HepG2 (cell line): ENCODE results near the gene RNF13. TPM values are rescaled to one million over a fixed set of nuclear protein-coding genes. Genes with fewer than 3 reads are reported as not detected.

Source experiments
- ARNT2 ChIP-seq: sonication (generic); formaldehyde crosslinking; IDR thresholded peaks from 2 replicates; pipeline ENCODE4 v1.8.0; 2022; ENCODE audit warnings: mild to moderate bottlenecking, low read depth, missing genetic modification reagents, moderate library complexity
- ATF7-NPFF ChIP-seq: sonication (generic); formaldehyde crosslinking; IDR thresholded peaks from 2 replicates; pipeline ENCODE4 v1.8.1; 2023; ENCODE audit warnings: mild to moderate bottlenecking, low read depth, missing genetic modification reagents, moderate library complexity
- HDAC6 ChIP-seq: fragments of 200-600 bp; sonication (generic); IDR thresholded peaks from 2 replicates; pipeline ENCODE4 v1.7.0; 2017; ENCODE audit warnings: mild to moderate bottlenecking, antibody characterized with exemption, low read length, low read depth
- KLF11 ChIP-seq: IDR thresholded peaks from 2 replicates; pipeline ENCODE4 v1.6.1; 2016; ENCODE audit warnings: missing compliant biosample characterization
- MAFG ChIP-seq: sonication (generic); formaldehyde crosslinking; IDR thresholded peaks from 2 replicates; pipeline ENCODE4 v1.5.1; 2020; ENCODE audit warnings: mild to moderate bottlenecking, missing genetic modification reagents
- RARA ChIP-seq: IDR thresholded peaks from 2 replicates; pipeline ENCODE4 v1.6.1; 2016; ENCODE audit warnings: missing genetic modification reagents, missing compliant biosample characterization
- RARG ChIP-seq: sonication (generic); formaldehyde crosslinking; IDR thresholded peaks from 2 replicates; pipeline ENCODE4 v1.4.0; 2020; ENCODE audit warnings: low read depth, mild to moderate bottlenecking, missing genetic modification reagents
- RCOR2 ChIP-seq: IDR thresholded peaks from 2 replicates; pipeline ENCODE4 v1.6.1; 2016; ENCODE audit warnings: missing biosample characterization, missing genetic modification reagents
- RNF2 ChIP-seq: fragments of 450-650 bp; conservative IDR thresholded peaks from 2 replicates; pipeline ENCODE4 v1.6.1; 2016; ENCODE audit warnings: low read depth
- SIX1 ChIP-seq: sonication (generic); formaldehyde crosslinking; IDR thresholded peaks from 2 replicates; pipeline ENCODE4 v1.4.0; 2020; ENCODE audit warnings: missing genetic modification reagents, borderline replicate concordance
- SP5 ChIP-seq: IDR thresholded peaks from 2 replicates; pipeline ENCODE4 v1.6.1; 2016; ENCODE audit warnings: low read depth, borderline replicate concordance
- THAP7 ChIP-seq: sonication (generic); formaldehyde crosslinking; IDR thresholded peaks from 2 replicates; pipeline ENCODE4 v1.8.1; 2023; ENCODE audit warnings: mild to moderate bottlenecking, missing genetic modification reagents
- ZBTB7B ChIP-seq: sonication (generic); formaldehyde crosslinking; IDR thresholded peaks from 2 replicates; pipeline ENCODE4 v1.4.0; 2020; ENCODE audit warnings: missing genetic modification reagents
- ZC3H4 ChIP-seq: sonication (generic); formaldehyde crosslinking; IDR thresholded peaks from 2 replicates; pipeline ENCODE4 v1.4.0; 2020; ENCODE audit warnings: missing genetic modification reagents, borderline replicate concordance
- ZGPAT ChIP-seq: IDR thresholded peaks from 2 replicates; pipeline ENCODE4 v1.6.1; 2016; ENCODE audit warnings: mild to moderate bottlenecking
- ZNF24 ChIP-seq: fragments of 450-650 bp; IDR thresholded peaks from 2 replicates; pipeline ENCODE4 v1.6.1; 2017; ENCODE audit warnings: antibody characterized with exemption, mild to moderate bottlenecking
- ZNF280B ChIP-seq: sonication (generic); formaldehyde crosslinking; IDR thresholded peaks from 2 replicates; pipeline ENCODE4 v1.5.0; 2020; ENCODE audit warnings: missing genetic modification reagents, mild to moderate bottlenecking, borderline replicate concordance
- ZNF451 ChIP-seq: sonication (generic); formaldehyde crosslinking; IDR thresholded peaks from 2 replicates; pipeline ENCODE4 v1.5.0; 2020; ENCODE audit warnings: mild to moderate bottlenecking, missing genetic modification reagents
- ZNF556 ChIP-seq: sonication (generic); formaldehyde crosslinking; IDR thresholded peaks from 2 replicates; pipeline ENCODE4 v1.4.0; 2020; ENCODE audit warnings: mild to moderate bottlenecking, missing genetic modification reagents, borderline replicate concordance
- ZNF607 ChIP-seq: sonication (generic); formaldehyde crosslinking; IDR thresholded peaks from 2 replicates; pipeline ENCODE4 v1.5.1; 2020; ENCODE audit warnings: missing genetic modification reagents, mild to moderate bottlenecking, borderline replicate concordance
- ZSCAN31 ChIP-seq: sonication (generic); formaldehyde crosslinking; IDR thresholded peaks from 2 replicates; pipeline ENCODE4 v1.5.0; 2020; ENCODE audit warnings: low read depth, mild to moderate bottlenecking, missing genetic modification reagents
- polyA plus RNA-seq, 8 experiments: library from polyadenylated mRNA; depleted of rRNA in 3 of 8; stranded (reverse) in 7 of 8; unstranded in 1 of 8; fragments of >200 nt; fragmentation: Illumina TruSeq in 4 of 8; extraction: Trizol in 4 of 8; gene quantifications; 2 replicates each; pipeline versions ENCODE4 v1.2.1 to v1.2.3, GENCODE V29; 2011 to 2016; ENCODE audit warnings: low read depth in 4 of 8, missing spikeins in 1 of 8, mixed read lengths in 1 of 8; ENCODE audit not compliant: insufficient read depth in 1 of 8
- total RNA-seq, 5 experiments: library from RNA; depleted of rRNA; stranded (reverse); fragments of >200 nt; fragmentation: Illumina TruSeq; extraction: Trizol; gene quantifications; 2 replicates each; pipeline ENCODE4 v1.2.3, GENCODE V29; 2016; ENCODE audit warnings: low read depth in 1 of 5
- TF ChIP-seq, protein P1 (sequence below): sonication (generic); formaldehyde crosslinking; IDR thresholded peaks from 2 replicates; pipeline ENCODE4 v1.5.0; 2020; ENCODE audit warnings: missing genetic modification reagents
- TF ChIP-seq, protein P2 (sequence below): sonication (generic); formaldehyde crosslinking; IDR thresholded peaks from 2 replicates; pipeline ENCODE4 v1.5.0; 2020; ENCODE audit warnings: missing genetic modification reagents, mild to moderate bottlenecking, borderline replicate concordance
- TF ChIP-seq, protein P3 (sequence below): IDR thresholded peaks from 2 replicates; pipeline ENCODE4 v1.6.1; 2016; ENCODE audit warnings: low read depth

RNF13 gene
- total and polyA plus RNA-seq, 2 of the 13 experiments (the other 11 are each of a cell fraction or from before 2014, with no cell fraction given), result 39.8 to 46.0 TPM

DNA sequence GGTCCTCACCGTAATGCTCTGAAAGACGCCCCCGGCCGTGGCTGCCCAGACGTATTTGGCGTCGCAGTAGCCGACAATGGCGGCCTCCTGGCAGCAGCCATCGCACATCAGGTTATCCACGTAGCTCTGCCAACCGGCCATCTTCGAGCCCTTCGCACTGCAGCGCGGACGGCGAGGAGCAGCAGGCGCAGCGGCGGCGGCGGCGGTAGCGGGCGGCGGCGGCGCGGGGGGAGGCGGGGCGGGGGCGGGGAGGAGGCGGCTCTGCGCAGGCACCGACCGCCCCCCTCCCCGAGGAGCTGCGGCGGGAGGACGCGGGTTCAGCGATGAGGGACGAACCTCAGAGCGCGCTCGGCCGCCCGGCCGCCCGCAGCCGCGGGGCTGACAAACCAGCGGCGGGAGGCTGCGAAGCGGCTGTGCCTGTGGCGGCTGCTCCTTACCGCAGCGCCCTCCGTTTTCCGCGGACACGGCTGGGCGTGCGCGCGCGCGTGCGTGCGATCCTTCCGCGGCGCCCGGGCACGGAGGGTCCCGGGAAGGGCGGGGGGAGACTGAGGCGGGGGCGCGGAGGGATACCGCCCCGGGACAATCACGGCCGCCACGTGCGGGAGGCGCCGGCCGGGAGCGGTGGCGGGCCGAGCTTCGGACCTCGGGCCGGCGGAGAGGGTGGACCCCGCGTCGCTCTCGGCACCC lies 157.8 kb downstream of the RNF13 start, which contains the start of gene PFN2 (continued):
- TF ChIP-seq SP5, result no peak
- no peak for TF ChIP-seq ZC3H4 (CRISPR knock-in tag)
- TF ChIP-seq ZNF24, result peak; percentile 8; the same call in 1 of the 2 replicates
- TF ChIP-seq ZBTB7B (CRISPR knock-in tag), result peak; percentile 68; the same call in 1 of the 2 replicates
- TF ChIP-seq ZNF451 (CRISPR knock-in tag), result peak; percentile 66; the same call in 1 of the 2 replicates
- TF ChIP-seq SIX1 (CRISPR knock-in tag), result no peak
- TF ChIP-seq THAP7 (CRISPR knock-in tag), result no peak
- TF ChIP-seq ZNF607 (CRISPR knock-in tag), result peak; percentile 88
- TF ChIP-seq RCOR2 (CRISPR knock-in tag), result no peak
- no peak for TF ChIP-seq ZNF280B (CRISPR knock-in tag)
- TF ChIP-seq ATF7-NPFF, result peak; percentile 93
- TF ChIP-seq, protein P1, sequence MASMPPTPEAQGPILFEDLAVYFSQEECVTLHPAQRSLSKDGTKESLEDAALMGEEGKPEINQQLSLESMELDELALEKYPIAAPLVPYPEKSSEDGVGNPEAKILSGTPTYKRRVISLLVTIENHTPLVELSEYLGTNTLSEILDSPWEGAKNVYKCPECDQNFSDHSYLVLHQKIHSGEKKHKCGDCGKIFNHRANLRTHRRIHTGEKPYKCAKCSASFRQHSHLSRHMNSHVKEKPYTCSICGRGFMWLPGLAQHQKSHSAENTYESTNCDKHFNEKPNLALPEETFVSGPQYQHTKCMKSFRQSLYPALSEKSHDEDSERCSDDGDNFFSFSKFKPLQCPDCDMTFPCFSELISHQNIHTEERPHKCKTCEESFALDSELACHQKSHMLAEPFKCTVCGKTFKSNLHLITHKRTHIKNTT (CRISPR knock-in tag), result no peak
- peak; percentile 88 for TF ChIP-seq RNF2
- peak; percentile 93 for TF ChIP-seq ARNT2 (CRISPR knock-in tag)
- TF ChIP-seq, protein P2, sequence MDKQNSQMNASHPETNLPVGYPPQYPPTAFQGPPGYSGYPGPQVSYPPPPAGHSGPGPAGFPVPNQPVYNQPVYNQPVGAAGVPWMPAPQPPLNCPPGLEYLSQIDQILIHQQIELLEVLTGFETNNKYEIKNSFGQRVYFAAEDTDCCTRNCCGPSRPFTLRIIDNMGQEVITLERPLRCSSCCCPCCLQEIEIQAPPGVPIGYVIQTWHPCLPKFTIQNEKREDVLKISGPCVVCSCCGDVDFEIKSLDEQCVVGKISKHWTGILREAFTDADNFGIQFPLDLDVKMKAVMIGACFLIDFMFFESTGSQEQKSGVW (CRISPR knock-in tag), result no peak
- TF ChIP-seq, protein P3, sequence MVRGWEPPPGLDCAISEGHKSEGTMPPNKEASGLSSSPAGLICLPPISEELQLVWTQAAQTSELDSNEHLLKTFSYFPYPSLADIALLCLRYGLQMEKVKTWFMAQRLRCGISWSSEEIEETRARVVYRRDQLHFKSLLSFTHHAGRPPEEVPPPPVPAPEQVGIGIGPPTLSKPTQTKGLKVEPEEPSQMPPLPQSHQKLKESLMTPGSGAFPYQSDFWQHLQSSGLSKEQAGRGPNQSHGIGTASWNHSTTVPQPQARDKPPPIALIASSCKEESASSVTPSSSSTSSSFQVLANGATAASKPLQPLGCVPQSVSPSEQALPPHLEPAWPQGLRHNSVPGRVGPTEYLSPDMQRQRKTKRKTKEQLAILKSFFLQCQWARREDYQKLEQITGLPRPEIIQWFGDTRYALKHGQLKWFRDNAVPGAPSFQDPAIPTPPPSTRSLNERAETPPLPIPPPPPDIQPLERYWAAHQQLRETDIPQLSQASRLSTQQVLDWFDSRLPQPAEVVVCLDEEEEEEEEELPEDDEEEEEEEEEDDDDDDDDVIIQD (CRISPR knock-in tag), result no peak
- TF ChIP-seq ZNF556, result no peak
- TF ChIP-seq RARG (CRISPR knock-in tag), result no peak
- no peak for TF ChIP-seq MAFG
- no peak for TF ChIP-seq KLF11 (CRISPR knock-in tag)
- TF ChIP-seq ZGPAT (CRISPR knock-in tag), result peak; percentile 88
- peak; percentile 90 for TF ChIP-seq ZSCAN31 (CRISPR knock-in tag)
- TF ChIP-seq HDAC6, result no peak
- TF ChIP-seq RARA, result peak; percentile 27; the same call in 1 of the 2 replicates
